ENCODE data around the gene DDN.

DDN gene

GRCh38 chr12:48966177-48966895, 32.8 kb downstream of the DDN start:
- TF ChIP-seq CTCF (IDR thresholded peaks at IDR 0.05) = no peak
- no peaks in the 10 kb centered on the region for H3K9me3 Mint-ChIP-seq
- H3K4me3 Mint-ChIP-seq = no peak overlapping the region
- H3K36me3 Mint-ChIP-seq (ENCODE audit: low read depth) = no peaks in the 10 kb centered on the region
- H3K4me1 Mint-ChIP-seq = peaks cover 54% of the 10 kb centered on the region
- peaks cover 43% of the 10 kb centered on the region for H3K27me3 Mint-ChIP-seq (ENCODE audit: low read depth, poor library complexity)
- no peak overlapping the region for H3K27ac Mint-ChIP-seq
- no peak for DNase-seq

- TF ChIP-seq CTCF (IDR thresholded peaks at IDR 0.05) = no peak
- Mint-ChIP-seq H3K4me3 (no peak overlapping the region), H3K27ac (no peak overlapping the region), H3K9me3 (no peaks in the 10 kb centered on the region), H3K4me1 (peaks cover 53% of the 10 kb centered on the region), H3K36me3 (ENCODE audit: low read depth) (no peaks in the 10 kb centered on the region), H3K27me3 (ENCODE audit: low read depth, poor library complexity) (peaks cover 33% of the 10 kb centered on the region)
- no peak for DNase-seq
Measured at GRCh38 chr12:48965298-48965838, 33.8 kb downstream of the DDN start.

- no peak overlapping the region for H3K4me3 Mint-ChIP-seq
Measured at GRCh38 chr12:48961801-48962200, 37.4 kb downstream of the DDN start.

GRCh38 chr12:48961331-48961730, 37.8 kb downstream of the DDN start:
- Mint-ChIP-seq H3K9me3 (no peaks in the 10 kb centered on the region), H3K27ac (no peak overlapping the region)

More at GRCh38 chr12:48961801-48962200, 37.4 kb downstream of the DDN start:
- no peak for DNase-seq
- Mint-ChIP-seq H3K36me3 (ENCODE audit: low read depth) (no peaks in the 10 kb centered on the region), H3K9me3 (no peaks in the 10 kb centered on the region), H3K27me3 (ENCODE audit: low read depth, poor library complexity) (peaks cover 11% of the 10 kb centered on the region), H3K27ac (no peak overlapping the region), H3K4me1 (peaks cover 45% of the 10 kb centered on the region)
- TF ChIP-seq CTCF (IDR thresholded peaks at IDR 0.05) = no peak

GRCh38 chr12:48960834-48961233, 38.3 kb downstream of the DDN start:
- H3K27me3 Mint-ChIP-seq (ENCODE audit: low read depth, poor library complexity) = peaks cover 8% of the 10 kb centered on the region

More at GRCh38 chr12:48961331-48961730, 37.8 kb downstream of the DDN start:
- H3K4me1 Mint-ChIP-seq = peaks cover 43% of the 10 kb centered on the region
- H3K36me3 Mint-ChIP-seq (ENCODE audit: low read depth) = peaks cover under 1% of the 10 kb centered on the region
- DNase-seq = no peak
- no peak for TF ChIP-seq CTCF (IDR thresholded peaks at IDR 0.05)
- peaks cover 11% of the 10 kb centered on the region for H3K27me3 Mint-ChIP-seq (ENCODE audit: low read depth, poor library complexity)
- no peak overlapping the region for H3K4me3 Mint-ChIP-seq

More at GRCh38 chr12:48960834-48961233, 38.3 kb downstream of the DDN start:
- TF ChIP-seq CTCF (IDR thresholded peaks at IDR 0.05) = no peak
- no peak for DNase-seq
- Mint-ChIP-seq H3K9me3 (no peaks in the 10 kb centered on the region), H3K36me3 (ENCODE audit: low read depth) (peaks cover 4% of the 10 kb centered on the region), H3K4me3 (no peak overlapping the region), H3K27ac (no peak overlapping the region), H3K4me1 (peaks cover 43% of the 10 kb centered on the region)
